CD1c-positive myeloid dendritic cell (primary cell): ENCODE data around the gene OR1I1.
A peak's percentile ranks its signal among the peaks of the same experiment; 100 is the strongest.
"Not testable (repeated sequence)": the region's sequence is repeated elsewhere in the genome, so short reads cannot be mapped to it uniquely, and the experiment has no call there.

ENCODE experiments used
- DNase-seq: peaks from one replicate; pipeline ENCODE4 v3.0.0-alpha.2; 2016; ENCODE audit errors: extremely low spot score

The OR1I1 gene

GRCh38 chr19:15097980-15098379 lies 16.0 kb downstream of the OR1I1 start:
- not testable (repeated sequence) for DNase-seq

- no peak for DNase-seq
Observed at GRCh38 chr19:15098460-15098859, 16.4 kb downstream of the OR1I1 start.

GRCh38 chr19:15099017-15099582 lies 17.1 kb downstream of the OR1I1 start:
- no peak for DNase-seq

GRCh38 chr19:15101479-15102082 lies 19.6 kb downstream of the OR1I1 start:
- DNase-seq, result peak; percentile 58

GRCh38 chr19:15104003-15104402 lies 22.0 kb downstream of the OR1I1 start:
- no peak for DNase-seq

- no peak for DNase-seq
Observed at GRCh38 chr19:15104411-15104810, 22.4 kb downstream of the OR1I1 start.

- no peak for DNase-seq
Observed at GRCh38 chr19:15105044-15105443, 23.0 kb downstream of the OR1I1 start.

GRCh38 chr19:15107061-15108010 lies 25.3 kb downstream of the OR1I1 start, which contains the start of gene SYDE1:
TSS of gene SYDE1 (plus strand) at chr19:15107401. CDS start at chr19:15107434, 33 bp downstream.
- DNase-seq, result no peak

- no peak for DNase-seq
Observed at GRCh38 chr19:15108145-15108844, 26.3 kb downstream of the OR1I1 start.

GRCh38 chr19:15108845-15109767 lies 27.1 kb downstream of the OR1I1 start:
- no peak for DNase-seq

- no peak for DNase-seq
Observed at GRCh38 chr19:15109768-15110417, 27.9 kb downstream of the OR1I1 start.

- DNase-seq, result no peak
Observed at GRCh38 chr19:15110418-15110815, 28.4 kb downstream of the OR1I1 start.

GRCh38 chr19:15111758-15112157 lies 29.7 kb downstream of the OR1I1 start:
- no peak for DNase-seq

- DNase-seq, result no peak
Observed at GRCh38 chr19:15112385-15112784, 30.4 kb downstream of the OR1I1 start.

GRCh38 chr19:15113245-15114152 lies 31.5 kb downstream of the OR1I1 start:
- no peak for DNase-seq

- DNase-seq, result no peak
Observed at GRCh38 chr19:15114153-15114540, 32.1 kb downstream of the OR1I1 start.

GRCh38 chr19:15115080-15115479 lies 33.1 kb downstream of the OR1I1 start:
- DNase-seq, result no peak

- DNase-seq, result no peak
Observed at GRCh38 chr19:15115762-15116615, 34.0 kb downstream of the OR1I1 start.
